Osteocyte (in vitro differentiated cells): ENCODE data around the gene TERT. TPM values are rescaled to one million over a fixed set of nuclear protein-coding genes. Genes with fewer than 3 reads are reported as not detected.

Source experiments
- DNase-seq: peaks from one replicate; pipeline ENCODE4 v3.0.0; 2021; ENCODE audit warnings: mixed read lengths; ENCODE audit not compliant: unreplicated experiment; ENCODE audit errors: extremely low spot score
- H3K27ac Mint-ChIP-seq: one replicate; pipeline ENCODE4 v1.8.0; 2021; ENCODE audit warnings: mild to moderate bottlenecking, mixed read lengths; ENCODE audit not compliant: unreplicated experiment
- H3K27me3 Mint-ChIP-seq: one replicate; pipeline ENCODE4 v1.8.0; 2021; ENCODE audit warnings: mixed read lengths; ENCODE audit not compliant: unreplicated experiment
- H3K36me3 Mint-ChIP-seq: one replicate; pipeline ENCODE4 v1.8.0; 2021; ENCODE audit warnings: mixed read lengths; ENCODE audit not compliant: unreplicated experiment
- H3K4me1 Mint-ChIP-seq: one replicate; pipeline ENCODE4 v1.8.0; 2021; ENCODE audit warnings: mixed read lengths; ENCODE audit not compliant: unreplicated experiment
- H3K4me3 Mint-ChIP-seq: one replicate; pipeline ENCODE4 v1.8.0; 2021; ENCODE audit warnings: mild to moderate bottlenecking, moderate library complexity, mixed read lengths; ENCODE audit not compliant: unreplicated experiment
- H3K9me3 Mint-ChIP-seq: one replicate; pipeline ENCODE4 v1.8.0; 2021; ENCODE audit warnings: mixed read lengths; ENCODE audit not compliant: unreplicated experiment
- CTCF ChIP-seq: fragments of 200-600 bp; sonication (generic); IDR thresholded peaks from 2 replicates; pipeline ENCODE4 v1.5.0; 2021; ENCODE audit warnings: antibody characterized with exemption, mild to moderate bottlenecking, moderate library complexity
- total RNA-seq: library from RNA; stranded (reverse); gene quantifications from 2 replicates; pipeline ENCODE4 v1.2.1, GENCODE V29; 2021

TERT gene
- total RNA-seq, 1 donor from 2014 or later, result not detected

- Mint-ChIP-seq H3K9me3 (no peaks in the 10 kb centered on the region), H3K27me3 (no peaks in the 10 kb centered on the region), H3K27ac (no peak overlapping the region), H3K4me1 (no peaks in the 10 kb centered on the region), H3K36me3 (peaks cover 26% of the 10 kb centered on the region), H3K4me3 (no peak overlapping the region)
- no peak for DNase-seq
- TF ChIP-seq CTCF, result no peak
Measured at GRCh38 chr5:1336749-1337488, 42.1 kb upstream of the TERT start.

GRCh38 chr5:1336106-1336561 lies 41.3 kb upstream of the TERT start:
- no peak for DNase-seq
- peaks cover 24% of the 10 kb centered on the region for H3K36me3 Mint-ChIP-seq

GRCh38 chr5:1335540-1336095 lies 40.8 kb upstream of the TERT start:
- no peaks in the 10 kb centered on the region for H3K27me3 Mint-ChIP-seq
- no peaks in the 10 kb centered on the region for H3K4me1 Mint-ChIP-seq
- H3K27ac Mint-ChIP-seq, result no peak overlapping the region
- no peak overlapping the region for H3K4me3 Mint-ChIP-seq
- H3K36me3 Mint-ChIP-seq, result peaks cover 27% of the 10 kb centered on the region
- DNase-seq, result no peak
- TF ChIP-seq CTCF, result no peak
- no peaks in the 10 kb centered on the region for H3K9me3 Mint-ChIP-seq

More at GRCh38 chr5:1336106-1336561, 41.3 kb upstream of the TERT start:
- H3K27me3 Mint-ChIP-seq, result no peaks in the 10 kb centered on the region
- no peak for TF ChIP-seq CTCF
- H3K9me3 Mint-ChIP-seq, result no peaks in the 10 kb centered on the region
- no peak overlapping the region for H3K4me3 Mint-ChIP-seq
- no peaks in the 10 kb centered on the region for H3K4me1 Mint-ChIP-seq
- no peak overlapping the region for H3K27ac Mint-ChIP-seq

GRCh38 chr5:1334831-1335539 lies 40.1 kb upstream of the TERT start:
- Mint-ChIP-seq H3K36me3 (peaks cover 33% of the 10 kb centered on the region), H3K4me1 (no peaks in the 10 kb centered on the region)

More at GRCh38 chr5:1334831-1335539, 40.1 kb upstream of the TERT start:
- Mint-ChIP-seq H3K27me3 (no peaks in the 10 kb centered on the region), H3K27ac (no peak overlapping the region), H3K9me3 (no peaks in the 10 kb centered on the region), H3K4me3 (no peak overlapping the region)
- DNase-seq, result no peak
- no peak for TF ChIP-seq CTCF
